ENCODE results near the gene CLEC2L. TPM values are rescaled to one million over a fixed set of nuclear protein-coding genes. Genes with fewer than 3 reads are reported as not detected.

The CLEC2L gene
- total and polyA plus RNA-seq, 2 experiments from 2014 or later, result not detected

DNA sequence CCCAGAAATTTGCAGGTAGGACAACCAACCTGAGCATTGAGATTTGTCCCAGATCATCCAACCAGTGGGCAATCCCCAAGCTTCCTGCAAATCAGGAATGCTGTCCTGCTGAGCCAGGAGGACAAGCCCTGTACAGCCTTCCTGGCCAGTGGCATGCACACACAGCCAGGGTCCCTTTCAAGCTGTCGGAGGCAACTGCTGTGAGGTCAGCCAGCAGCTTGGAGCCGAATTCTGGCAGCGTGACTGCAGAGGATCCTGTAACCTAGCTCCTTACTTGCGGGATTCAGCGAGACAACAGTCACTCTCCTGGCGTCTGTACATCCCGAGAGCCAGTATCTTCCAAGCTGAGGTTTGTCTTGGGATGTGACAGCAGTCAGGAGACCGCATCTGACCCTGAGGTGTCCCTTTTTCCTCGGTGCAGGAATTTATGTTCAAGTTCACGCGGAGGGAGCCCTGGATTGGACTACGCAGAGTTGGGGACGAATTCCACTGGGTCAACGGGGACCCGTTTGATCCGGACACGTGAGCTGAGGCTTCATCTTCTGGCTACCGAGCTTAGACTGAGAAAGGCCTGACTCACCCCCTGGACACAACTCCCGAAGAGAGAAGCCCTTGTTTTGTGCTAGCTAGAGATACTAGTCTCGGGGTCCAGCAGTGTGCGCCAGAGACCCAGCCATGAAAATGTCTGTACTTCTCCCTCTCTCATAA, 18.3 kb downstream of the CLEC2L start:
- TF ChIP-seq EZH2phosphoT487 (IDR thresholded peaks at IDR 0.05; ENCODE audit: insufficient read depth, low read depth), result no peak
- TF ChIP-seq EZH2 (IDR thresholded peaks at IDR 0.05; ENCODE audit: insufficient read depth, poor library complexity, severe bottlenecking), result no peak
- peaks cover 21% of the 10 kb centered on the region for H3K27me3 ChIP-seq (replicated peaks; ENCODE audit: insufficient read depth)
- H3K4me2 ChIP-seq (ENCODE audit: unreplicated experiment), result no peak overlapping the region
- in situ Hi-C loops (cut with MboI), result no loop called here
- no peaks in the 10 kb centered on the region for H3K9me2 ChIP-seq (ENCODE audit: insufficient read depth)
- H2AFZ ChIP-seq, result no peak overlapping the region
- no peak overlapping the region for H3K4me3 ChIP-seq
- H3K4me1 ChIP-seq (ENCODE audit: insufficient read depth), result no peaks in the 10 kb centered on the region
- no peak for DNase-seq
- H3K9me3 ChIP-seq (ENCODE audit: low read depth), result no peaks in the 10 kb centered on the region
- no peaks in the 10 kb centered on the region for H4K20me1 ChIP-seq (ENCODE audit: insufficient read depth)
- 71 to 74% methylated on average over 21 of the region's 21 CpGs for WGBS, 2 experiments (ENCODE audit: low coverage in 1 of 2, low lambda C conversion rate in 2 of 2, missing lambda C conversion rate in 2 of 2)
- no peak overlapping the region for H3K27ac ChIP-seq
- H3K79me2 ChIP-seq (ENCODE audit: insufficient read depth), result no peaks in the 10 kb centered on the region
- H3K9ac ChIP-seq, result no peak overlapping the region
- no peaks in the 10 kb centered on the region for H3K36me3 ChIP-seq (ENCODE audit: low read depth)
- H3F3A ChIP-seq (ENCODE audit: insufficient read depth), result no peaks in the 10 kb centered on the region

DNA sequence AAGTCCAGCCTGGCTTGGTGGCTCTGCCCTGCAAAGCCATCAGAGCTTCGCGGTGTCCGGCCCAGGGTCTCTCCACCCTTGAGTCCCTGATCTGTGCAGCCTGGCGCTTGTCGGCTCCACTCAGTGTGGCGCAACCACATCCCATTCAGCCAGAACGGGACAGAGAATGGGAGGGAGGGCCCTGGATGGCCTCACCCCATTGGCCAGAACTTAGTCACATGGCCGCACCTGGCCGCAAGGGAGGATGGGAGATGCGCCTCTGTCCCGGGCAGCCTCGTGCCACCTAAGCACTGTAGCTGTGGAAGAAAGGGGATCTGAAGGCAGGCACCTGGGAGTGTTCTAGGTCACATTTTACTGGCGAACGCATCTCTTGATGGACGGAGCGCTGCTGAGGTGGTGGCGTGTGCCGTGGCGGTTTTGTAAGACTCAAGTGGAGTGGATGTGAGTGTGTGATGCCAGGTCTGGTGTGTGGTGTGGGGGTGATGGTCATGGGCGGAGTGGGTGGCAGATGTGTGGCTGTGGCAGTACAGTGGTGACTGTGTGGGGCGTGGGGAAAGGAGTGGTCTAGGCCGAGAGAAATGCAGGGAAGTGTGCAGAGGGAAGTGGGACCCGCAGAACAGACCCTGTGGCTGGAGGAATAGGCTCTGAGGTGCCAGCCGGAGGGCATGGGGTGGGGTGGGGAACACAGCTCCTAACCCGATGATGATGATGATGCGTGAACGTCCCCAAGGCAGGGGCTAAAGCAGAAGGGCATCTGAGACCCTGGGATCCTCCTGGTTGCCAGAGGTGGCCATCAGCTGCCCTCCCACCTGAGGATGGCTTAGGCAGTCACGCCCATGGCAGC, 19.0 kb downstream of the CLEC2L start:
- in situ Hi-C loops (cut with MboI), result no loop called here
- H3K4me1 ChIP-seq (ENCODE audit: insufficient read depth), result no peaks in the 10 kb centered on the region
- H3F3A ChIP-seq (ENCODE audit: insufficient read depth), result no peaks in the 10 kb centered on the region
- no peak overlapping the region for H3K9ac ChIP-seq
- no peak overlapping the region for H2AFZ ChIP-seq
- peaks cover 21% of the 10 kb centered on the region for H3K27me3 ChIP-seq (replicated peaks; ENCODE audit: insufficient read depth)
- H3K36me3 ChIP-seq (ENCODE audit: low read depth), result no peaks in the 10 kb centered on the region
- H3K4me2 ChIP-seq (ENCODE audit: unreplicated experiment), result no peak overlapping the region
- 87 to 91% methylated on average over 28 of the region's 28 CpGs for WGBS, 2 experiments (ENCODE audit: low coverage in 1 of 2, low lambda C conversion rate in 2 of 2, missing lambda C conversion rate in 2 of 2)
- H3K9me2 ChIP-seq (ENCODE audit: insufficient read depth), result no peaks in the 10 kb centered on the region
- H3K27ac ChIP-seq, result no peak overlapping the region
- no peak for DNase-seq
- TF ChIP-seq EZH2 (IDR thresholded peaks at IDR 0.05; ENCODE audit: insufficient read depth, poor library complexity, severe bottlenecking) (no peak), EZH2phosphoT487 (IDR thresholded peaks at IDR 0.05; ENCODE audit: insufficient read depth, low read depth) (no peak)
- H4K20me1 ChIP-seq (ENCODE audit: insufficient read depth), result no peaks in the 10 kb centered on the region
- H3K4me3 ChIP-seq, result no peak overlapping the region
- no peaks in the 10 kb centered on the region for H3K79me2 ChIP-seq (ENCODE audit: insufficient read depth)
- no peaks in the 10 kb centered on the region for H3K9me3 ChIP-seq (ENCODE audit: low read depth)

DNA sequence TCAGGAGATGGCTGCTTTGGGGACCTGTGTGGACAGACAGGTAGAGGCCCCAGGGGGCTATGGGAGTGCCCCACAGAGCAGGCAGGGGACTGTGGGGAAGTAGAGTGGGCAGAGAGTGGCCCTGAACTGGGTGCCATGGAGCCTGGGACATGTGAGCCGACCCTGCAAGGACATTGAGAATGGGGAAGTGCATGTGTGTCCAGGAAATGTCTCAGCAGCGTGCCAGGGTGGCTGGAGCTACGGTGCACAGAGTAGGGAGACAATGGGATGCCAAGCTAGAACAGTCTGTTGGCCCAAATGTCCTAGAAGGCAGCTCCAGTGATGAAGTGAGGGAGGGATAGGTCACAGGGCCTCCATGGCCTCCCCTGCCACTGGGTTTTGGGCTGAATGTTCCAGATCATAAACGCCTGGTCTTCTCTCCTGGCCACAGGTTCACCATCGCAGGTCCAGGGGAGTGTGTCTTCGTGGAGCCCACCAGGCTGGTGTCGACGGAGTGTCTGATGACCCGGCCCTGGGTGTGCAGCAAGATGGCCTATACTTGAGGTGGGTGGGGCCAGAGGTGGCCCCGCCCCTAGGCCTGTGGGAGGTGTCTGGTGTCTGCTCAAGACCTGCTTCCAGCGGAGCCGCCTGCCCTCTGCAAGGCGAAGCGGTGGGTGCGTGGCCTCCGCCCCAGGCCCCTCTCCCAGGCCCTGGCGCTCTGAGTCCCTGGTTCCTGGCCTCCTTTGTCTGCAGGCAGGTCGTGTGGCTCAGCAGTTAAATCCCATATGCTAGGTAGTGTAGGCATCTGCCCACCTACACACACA, 20.5 kb downstream of the CLEC2L start:
- no peak overlapping the region for H3K4me2 ChIP-seq (ENCODE audit: unreplicated experiment)
- in situ Hi-C loops (cut with MboI), result no loop called here
- H3K27me3 ChIP-seq (replicated peaks; ENCODE audit: insufficient read depth), result peaks cover 18% of the 10 kb centered on the region
- DNase-seq, result no peak
- no peaks in the 10 kb centered on the region for H3K36me3 ChIP-seq (ENCODE audit: low read depth)
- no peaks in the 10 kb centered on the region for H3K4me1 ChIP-seq (ENCODE audit: insufficient read depth)
- no peaks in the 10 kb centered on the region for H3K79me2 ChIP-seq (ENCODE audit: insufficient read depth)
- no peaks in the 10 kb centered on the region for H4K20me1 ChIP-seq (ENCODE audit: insufficient read depth)
- TF ChIP-seq EZH2 (IDR thresholded peaks at IDR 0.05; ENCODE audit: insufficient read depth, poor library complexity, severe bottlenecking) (no peak), EZH2phosphoT487 (IDR thresholded peaks at IDR 0.05; ENCODE audit: insufficient read depth, low read depth) (no peak)
- no peaks in the 10 kb centered on the region for H3K9me3 ChIP-seq (ENCODE audit: low read depth)
- no peaks in the 10 kb centered on the region for H3F3A ChIP-seq (ENCODE audit: insufficient read depth)
- no peaks in the 10 kb centered on the region for H3K9me2 ChIP-seq (ENCODE audit: insufficient read depth)
- WGBS, 2 experiments (ENCODE audit: low coverage in 1 of 2, low lambda C conversion rate in 2 of 2, missing lambda C conversion rate in 2 of 2), result 77 to 83% methylated on average over 9 to 18 of the region's 18 CpGs
- H2AFZ ChIP-seq, result no peak overlapping the region
- no peak overlapping the region for H3K27ac ChIP-seq
- no peak overlapping the region for H3K9ac ChIP-seq
- H3K4me3 ChIP-seq, result no peak overlapping the region

- WGBS, 2 experiments (ENCODE audit: low coverage in 1 of 2, low lambda C conversion rate in 2 of 2, missing lambda C conversion rate in 2 of 2), result 66 to 74% methylated on average over 5 to 11 of the region's 11 CpGs
- no peaks in the 10 kb centered on the region for H3K36me3 ChIP-seq (ENCODE audit: low read depth)
- H3K79me2 ChIP-seq (ENCODE audit: insufficient read depth), result no peaks in the 10 kb centered on the region
- no peak overlapping the region for H3K4me2 ChIP-seq (ENCODE audit: unreplicated experiment)
- in situ Hi-C loops (cut with MboI), result no loop called here
- no peak overlapping the region for H2AFZ ChIP-seq
- H3K4me3 ChIP-seq, result no peak overlapping the region
- H4K20me1 ChIP-seq (ENCODE audit: insufficient read depth), result no peaks in the 10 kb centered on the region
- H3F3A ChIP-seq (ENCODE audit: insufficient read depth), result no peaks in the 10 kb centered on the region
- H3K4me1 ChIP-seq (ENCODE audit: insufficient read depth), result no peaks in the 10 kb centered on the region
- no peak for DNase-seq
- H3K9me3 ChIP-seq (ENCODE audit: low read depth), result no peaks in the 10 kb centered on the region
- H3K27me3 ChIP-seq (replicated peaks; ENCODE audit: insufficient read depth), result peaks cover 11% of the 10 kb centered on the region
- H3K27ac ChIP-seq, result no peak overlapping the region
- no peak overlapping the region for H3K9ac ChIP-seq
- TF ChIP-seq EZH2phosphoT487 (IDR thresholded peaks at IDR 0.05; ENCODE audit: insufficient read depth, low read depth) (no peak), EZH2 (IDR thresholded peaks at IDR 0.05; ENCODE audit: insufficient read depth, poor library complexity, severe bottlenecking) (no peak)
- H3K9me2 ChIP-seq (ENCODE audit: insufficient read depth), result no peaks in the 10 kb centered on the region
Measured at GRCh38 chr7:139544645-139545044, 21.2 kb downstream of the CLEC2L start.
